ENCODE measurements around the gene GSTO2. TPM values are rescaled to one million over a fixed set of nuclear protein-coding genes. Genes with fewer than 3 reads are reported as not detected.

Gene GSTO2
- total RNA-seq, 1 donor from 2014 or later, result 2.0 TPM

- no peak for DNase-seq (ENCODE audit: extremely low read depth, low read depth, low spot score)
Measured at GRCh38 chr10:104306897-104307296, 37.9 kb downstream of the GSTO2 start.

GRCh38 chr10:104307576-104308438 lies 38.8 kb downstream of the GSTO2 start:
- DNase-seq (ENCODE audit: extremely low read depth, low read depth, low spot score), result no peak

GRCh38 chr10:104308439-104308903 lies 39.5 kb downstream of the GSTO2 start:
- no peak for DNase-seq (ENCODE audit: extremely low read depth, low read depth, low spot score)

DNA sequence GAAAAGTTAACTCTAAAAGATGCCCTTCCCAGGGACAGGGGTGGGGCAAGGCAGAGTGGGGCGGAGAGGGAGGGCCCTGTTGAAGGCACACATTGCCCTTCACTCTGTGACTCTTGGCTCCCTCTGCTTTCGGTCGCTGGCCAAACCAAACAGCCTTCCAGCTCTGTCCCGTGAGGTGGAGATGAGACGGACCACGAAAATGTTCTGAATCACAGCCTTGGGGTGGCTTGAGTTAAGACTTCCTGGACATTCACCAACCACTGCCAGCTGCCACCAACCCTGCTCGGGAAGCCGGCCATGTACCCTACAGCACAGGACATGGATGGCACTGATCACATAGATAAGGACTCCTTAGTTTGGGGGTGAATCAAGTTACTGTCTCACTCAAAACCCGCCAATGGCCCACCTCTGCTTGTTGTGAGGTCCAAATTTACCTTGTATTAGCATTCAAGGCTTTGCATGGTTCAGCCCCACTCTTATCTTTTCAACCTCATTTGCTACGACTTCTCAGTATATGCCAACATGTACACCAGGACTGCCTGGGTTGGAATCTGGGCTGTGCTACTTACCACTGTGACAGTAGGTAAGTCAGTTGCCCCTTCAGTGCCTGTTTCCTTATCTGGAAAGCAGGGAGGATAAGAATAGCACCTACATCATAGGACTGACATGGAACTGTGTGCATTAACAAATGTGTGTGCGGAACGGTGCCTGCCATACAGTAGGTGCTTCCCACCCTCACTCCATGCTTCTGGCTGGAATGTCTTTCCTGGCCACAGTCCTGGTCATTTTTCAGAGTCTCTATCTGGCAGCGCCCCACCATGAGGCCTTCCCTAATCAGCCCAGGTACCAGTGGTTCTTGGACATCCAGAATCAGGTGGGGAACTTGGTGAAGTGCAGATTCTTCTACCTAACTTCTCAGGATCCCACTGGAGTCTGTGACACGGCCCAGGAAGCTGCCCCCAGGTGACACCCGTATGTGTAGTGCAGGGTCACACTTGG lies 41.3 kb downstream of the GSTO2 start:
- no peak for DNase-seq (ENCODE audit: extremely low read depth, low read depth, low spot score)

- DNase-seq (ENCODE audit: extremely low read depth, low read depth, low spot score), result no peak
Measured at GRCh38 chr10:104311184-104311720, 42.3 kb downstream of the GSTO2 start.

DNA sequence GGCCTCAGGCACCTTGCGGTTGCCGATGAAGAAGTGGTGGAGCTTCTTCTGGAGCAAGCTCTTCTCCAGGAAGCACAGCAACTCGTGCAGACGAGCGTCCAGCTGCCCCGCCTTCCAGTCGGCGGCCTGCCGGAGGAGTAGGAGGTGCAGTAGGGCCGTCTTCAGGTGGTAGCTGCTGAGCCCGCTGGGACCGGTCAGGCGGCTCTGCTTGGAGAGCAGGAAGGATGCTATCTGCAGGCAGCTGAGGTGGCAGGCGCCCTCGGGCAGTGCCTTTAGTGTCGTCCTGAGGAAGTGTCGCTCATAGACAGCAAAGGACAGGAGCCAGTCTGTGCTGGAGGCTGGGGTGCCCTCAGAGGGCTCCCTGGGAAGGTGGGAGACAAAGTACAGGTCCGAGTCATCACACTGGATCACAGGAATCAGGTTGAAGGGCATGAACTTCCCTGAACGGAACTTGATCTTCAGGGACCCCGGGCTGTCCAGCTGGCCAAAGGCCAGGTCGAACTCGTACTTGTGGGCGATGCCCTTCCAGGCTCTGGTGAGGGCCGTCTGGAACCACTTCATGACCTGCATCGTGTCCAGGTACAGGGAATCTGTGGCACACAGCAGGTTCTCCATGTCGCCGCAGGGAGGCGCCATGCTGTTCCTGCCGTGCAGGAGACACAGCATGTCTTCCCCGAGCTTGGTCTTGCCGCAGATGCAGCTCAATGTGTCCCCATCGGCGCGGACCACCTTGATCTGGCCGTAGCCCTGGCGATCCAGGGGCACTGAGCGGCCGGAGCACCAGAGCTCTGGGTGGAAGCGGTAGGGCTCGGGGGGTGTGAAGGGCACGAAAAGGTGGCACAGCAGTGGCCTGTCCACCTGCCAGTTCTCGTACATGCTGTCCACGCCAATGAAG lies 45.9 kb downstream of the GSTO2 start:
- DNase-seq (ENCODE audit: extremely low read depth, low read depth, low spot score), result no peak

GRCh38 chr10:104315486-104315921 lies 46.5 kb downstream of the GSTO2 start:
- DNase-seq (ENCODE audit: extremely low read depth, low read depth, low spot score), result no peak

DNA sequence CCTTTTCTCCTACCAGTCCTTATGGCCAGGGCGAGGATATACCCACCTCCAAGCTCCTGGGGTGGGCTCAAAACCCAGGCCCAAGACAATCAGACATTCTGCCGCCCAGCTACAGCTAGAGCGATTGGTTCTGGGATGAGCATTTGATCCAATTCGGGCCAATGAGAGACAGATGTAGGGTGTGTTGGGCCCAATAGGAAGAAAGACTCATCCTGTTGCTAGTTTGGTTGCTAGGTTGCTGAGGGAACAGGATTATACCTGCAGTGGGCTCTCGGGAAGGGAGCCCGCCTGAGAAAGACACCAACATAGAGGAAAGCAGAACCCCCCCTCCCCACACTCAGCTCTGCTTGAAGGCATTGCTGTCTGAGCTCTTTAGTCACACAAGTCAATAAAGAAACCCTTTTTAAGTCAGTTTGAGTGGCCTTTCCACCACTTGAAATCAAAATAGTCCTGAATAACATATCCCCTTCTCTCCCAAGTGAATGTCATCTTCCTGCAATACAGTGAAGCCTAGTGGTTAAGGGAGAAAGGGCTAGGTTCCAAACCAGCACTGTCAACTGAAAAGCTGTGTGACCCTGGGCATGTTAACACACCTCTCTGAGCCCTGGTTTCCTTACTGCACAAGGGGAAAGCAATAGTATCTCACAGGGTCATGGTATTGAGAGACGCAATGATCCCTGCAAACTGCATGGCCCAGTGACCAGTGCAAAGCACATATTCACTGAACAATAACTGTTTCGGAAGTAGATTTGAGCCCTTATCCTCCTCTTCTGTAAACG lies 47.5 kb downstream of the GSTO2 start:
- DNase-seq (ENCODE audit: extremely low read depth, low read depth, low spot score), result no peak

GRCh38 chr10:104317269-104317710 lies 48.3 kb downstream of the GSTO2 start:
- DNase-seq (ENCODE audit: extremely low read depth, low read depth, low spot score), result no peak

DNA sequence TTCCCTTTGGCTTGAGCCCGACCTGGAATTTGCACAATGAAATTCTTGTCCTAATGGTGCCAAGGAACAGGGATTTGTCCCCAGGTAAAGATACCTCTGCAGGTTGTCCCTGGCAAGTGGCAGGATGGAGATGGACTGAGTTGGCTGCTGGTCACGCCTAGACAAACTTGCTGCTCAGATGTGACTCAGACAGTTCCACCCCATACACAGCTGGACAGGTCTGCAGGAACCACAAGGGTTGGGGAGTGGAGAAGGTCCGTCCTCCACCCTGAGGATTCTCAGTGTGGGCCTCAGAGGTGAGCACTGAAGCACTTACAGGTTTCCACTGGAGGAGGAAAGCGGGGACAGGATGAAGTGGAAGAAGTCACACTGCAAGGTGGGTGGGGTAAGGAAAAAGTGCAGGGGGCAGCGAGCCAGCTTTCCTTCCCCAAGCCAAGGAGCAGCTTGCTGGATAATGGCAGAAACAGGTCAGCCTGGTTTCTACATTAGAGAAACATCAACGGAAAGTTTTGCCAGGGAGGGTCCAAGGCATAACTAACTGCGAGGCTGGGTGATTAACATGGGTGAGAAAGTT lies 48.8 kb downstream of the GSTO2 start:
- no peak for DNase-seq (ENCODE audit: extremely low read depth, low read depth, low spot score)

DNA sequence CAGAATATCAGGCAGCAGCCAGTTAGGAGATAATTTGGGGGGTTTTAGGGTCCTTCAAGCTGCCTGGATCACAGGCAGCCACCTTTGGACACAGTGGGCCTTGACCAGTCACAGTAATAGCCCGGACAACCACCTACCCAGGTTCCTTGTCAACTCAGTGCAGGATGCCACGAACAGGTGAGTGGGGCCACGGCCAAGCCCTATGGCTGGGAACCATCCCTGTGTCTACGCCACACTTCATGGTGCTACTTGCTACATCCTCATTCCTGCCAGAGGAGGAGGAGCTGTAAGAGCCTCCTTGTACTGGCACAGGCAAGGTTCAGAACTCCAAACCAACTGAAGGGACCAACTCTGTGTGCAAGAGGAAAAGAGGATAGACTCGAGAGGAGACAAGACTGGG lies 49.3 kb downstream of the GSTO2 start:
- no peak for DNase-seq (ENCODE audit: extremely low read depth, low read depth, low spot score)

GRCh38 chr10:104318810-104319741 lies 50.1 kb downstream of the GSTO2 start:
- DNase-seq (ENCODE audit: extremely low read depth, low read depth, low spot score), result no peak

DNA sequence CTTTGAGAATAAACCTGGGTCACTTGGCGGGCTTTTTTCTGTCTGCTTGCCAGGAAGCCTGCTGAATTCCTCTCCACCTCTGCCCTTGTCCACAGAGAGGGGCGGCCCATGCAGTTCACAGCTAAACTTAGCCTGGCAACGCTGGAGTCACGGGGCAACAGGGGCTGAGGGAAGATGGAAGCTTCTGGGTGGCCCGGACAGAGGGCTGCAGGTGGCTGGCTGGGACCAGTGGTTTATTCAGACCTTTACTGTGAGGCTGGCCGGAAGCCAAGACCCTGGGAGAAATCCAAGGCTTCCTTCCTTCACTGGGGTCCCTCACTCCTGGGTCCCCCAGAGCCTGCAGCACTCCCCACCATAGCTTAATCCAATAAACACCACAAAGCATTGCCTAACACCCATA lies 52.2 kb downstream of the GSTO2 start:
- DNase-seq (ENCODE audit: extremely low read depth, low read depth, low spot score), result no peak

DNA sequence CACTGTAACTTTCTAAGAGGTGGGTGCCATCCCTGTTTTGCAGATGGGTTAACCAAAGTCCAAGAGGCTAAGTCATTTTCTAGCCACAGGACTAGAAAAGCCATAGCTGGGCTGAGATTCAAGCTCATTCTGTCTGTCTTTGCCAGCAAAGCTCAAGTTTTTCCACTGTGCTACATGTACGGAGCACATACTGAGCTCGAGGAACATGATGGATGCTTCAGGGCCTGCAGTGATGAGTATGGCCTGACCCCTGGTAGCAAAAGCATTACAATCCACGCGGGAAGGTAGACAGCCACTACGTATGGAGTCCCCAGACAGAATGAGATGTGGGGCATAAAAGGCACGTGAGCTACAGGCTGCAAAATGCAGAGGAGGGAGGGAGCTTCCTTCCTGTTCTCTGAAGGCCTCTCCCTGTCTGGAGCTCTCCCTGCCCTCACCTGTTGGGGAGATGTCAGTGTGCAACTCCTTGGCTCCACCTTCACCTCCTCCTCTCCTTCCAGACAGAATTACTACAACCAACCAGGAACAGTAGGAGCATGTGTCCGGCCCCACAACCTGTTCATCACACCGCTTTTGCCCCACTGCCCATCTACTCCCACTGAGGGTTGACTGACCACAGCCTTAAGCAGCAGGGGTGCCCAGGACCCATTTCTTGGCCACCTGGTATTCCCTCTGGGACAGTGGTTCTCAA lies 52.9 kb downstream of the GSTO2 start:
- DNase-seq (ENCODE audit: extremely low read depth, low read depth, low spot score), result no peak

DNA sequence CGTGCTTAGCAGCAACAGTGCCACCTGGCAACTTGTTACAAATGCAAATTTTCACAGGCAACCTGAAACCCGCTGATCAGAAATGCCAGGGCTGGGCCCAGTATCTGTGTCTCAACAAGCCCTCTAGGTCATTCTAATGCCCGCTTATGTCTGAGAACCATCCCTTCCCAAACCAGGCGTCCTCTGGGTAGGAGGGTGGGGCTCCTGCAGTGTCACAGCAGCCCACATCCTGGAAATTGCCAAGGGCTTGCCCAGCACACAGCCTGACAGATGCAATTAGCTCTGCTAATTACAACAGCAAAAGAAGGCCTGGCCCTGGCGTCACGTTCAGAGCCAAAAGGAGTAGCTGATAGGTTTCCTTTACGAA lies 53.4 kb downstream of the GSTO2 start:
- DNase-seq (ENCODE audit: extremely low read depth, low read depth, low spot score), result no peak

DNA sequence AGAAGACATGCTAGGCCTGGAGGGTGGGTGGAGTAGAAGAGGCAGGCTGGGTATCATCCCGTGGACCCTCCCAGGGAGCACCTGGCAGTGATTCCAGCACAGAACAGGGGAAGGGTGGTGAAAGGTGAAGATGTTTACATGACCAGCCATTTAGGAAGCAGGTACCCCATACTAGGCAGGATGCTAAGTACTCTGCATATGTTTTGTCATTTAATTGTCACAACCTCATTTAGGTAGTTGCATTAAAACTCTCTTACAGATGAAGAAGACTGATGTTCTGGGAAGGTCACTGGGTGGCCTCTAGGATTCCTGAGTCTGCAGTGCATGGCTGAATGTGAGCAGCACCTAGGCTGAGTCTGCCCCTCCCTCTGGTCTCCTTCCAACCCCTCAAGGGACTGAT lies 54.1 kb downstream of the GSTO2 start:
- no peak for DNase-seq (ENCODE audit: extremely low read depth, low read depth, low spot score)

- DNase-seq (ENCODE audit: extremely low read depth, low read depth, low spot score), result no peak
Measured at GRCh38 chr10:104323760-104324201, 54.8 kb downstream of the GSTO2 start.
